HCT116 (cell line): Measurements from ENCODE around the gene ACMSD. TPM values are rescaled to one million over a fixed set of nuclear protein-coding genes. Genes with fewer than 3 reads are reported as not detected.

Experiments
- ATAC-seq: fragments of 200-7000 bp; cut with Tn5 transposase; 2 replicates; pipeline ENCODE4 v1.9.1; 2020; ENCODE audit warnings: mild to moderate bottlenecking, moderate library complexity
- BruUV-seq: library from RNA; stranded (reverse); fragments of 400-500 nt; replicated peaks from 2 replicates; lab custom pipeline; 2021; lab: Mats Ljungman, UMichigan
- CTCF ChIA-PET: fragments of 300-600 bp; sonication (Branson Sonifier 250); formaldehyde crosslinking; loops from one replicate; lab custom pipeline; 2021; ENCODE audit warnings: antibody characterized with exemption; lab: Charles Lee
- POLR2A ChIA-PET: fragments of 300-600, 350-600 bp; sonication (Branson Sonifier 250); formaldehyde crosslinking; loops from one replicate; lab custom pipeline; 2021; ENCODE audit warnings: antibody characterized with exemption; lab: Charles Lee
- RAD21 ChIA-PET, 2 experiments: fragments of 300-600 bp; sonication (Branson Sonifier 250); formaldehyde crosslinking; loops; one replicate each; lab custom pipeline; 2023; ENCODE audit warnings: low total read pairs in 2 of 2; ENCODE audit not compliant: uncharacterized antibody in 2 of 2, unreplicated experiment in 2 of 2, low non-redundant PET in 1 of 2; lab: Charles Lee
- DNase-seq: peaks from one replicate; pipeline ENCODE4 v3.0.0-alpha.2; 2010; ENCODE audit warnings: low read depth, low spot score
- H2AFZ ChIP-seq: fragments of 200-600 bp; shearing (Covaris generic), sonication (generic); 2 replicates; pipeline ENCODE4 v1.6.1; 2017; ENCODE audit warnings: low read depth, mixed run types, mixed read lengths, antibody characterized with exemption, low read length; ENCODE audit not compliant: poor library complexity, severe bottlenecking
- H3K27ac ChIP-seq: 2 replicates; pipeline ENCODE4 v1.5.1; 2012; ENCODE audit warnings: low read depth, low read length
- H3K27me3 ChIP-seq: fragments of 200-600 bp; sonication (generic); 2 replicates; pipeline ENCODE4 v1.6.1; 2016; ENCODE audit warnings: mixed run types, low read length, mixed read lengths; ENCODE audit not compliant: insufficient read depth
- H3K36me3 ChIP-seq, 2 experiments: fragments of 200-500 bp in 1 of 2; fragments of 200-600 bp in 1 of 2; sonication (Bioruptor generic) in 1 of 2; sonication (generic) in 1 of 2; 2 replicates each; pipeline versions ENCODE4 v1.5.1 to v1.6.1; 2014 to 2016; ENCODE audit warnings: low read length in 2 of 2, inconsistent platforms in 1 of 2, mixed read lengths in 1 of 2, mixed run types in 1 of 2; ENCODE audit not compliant: insufficient read depth in 2 of 2, control insufficient read depth in 1 of 2
- H3K4me1 ChIP-seq, 2 experiments: fragments of 200-600 bp in 1 of 2; sonication (generic) in 1 of 2; 2 replicates each; pipeline versions ENCODE4 v1.5.1 to v1.6.1; 2012 to 2017; ENCODE audit warnings: low read length in 2 of 2, inconsistent platforms in 1 of 2, mild to moderate bottlenecking in 1 of 2, mixed read lengths in 1 of 2, mixed run types in 1 of 2, moderate library complexity in 1 of 2; ENCODE audit not compliant: insufficient read depth in 2 of 2, control insufficient read depth in 1 of 2
- H3K4me2 ChIP-seq: fragments of 200-600 bp; sonication (generic); 2 replicates; pipeline ENCODE4 v1.6.1; 2017; ENCODE audit warnings: mixed run types, low read length, mixed read lengths
- H3K4me3 ChIP-seq, 2 experiments: fragments of 200-600 bp in 1 of 2; sonication (generic) in 1 of 2; replicated peaks in 1 of 2; 2 replicates each; pipeline ENCODE4 v1.5.1; 2011 to 2016; ENCODE audit warnings: low read length in 2 of 2, control low read depth in 1 of 2, low read depth in 1 of 2, mild to moderate bottlenecking in 1 of 2, mixed read lengths in 1 of 2, mixed run types in 1 of 2
- H3K79me2 ChIP-seq: fragments of 200-600 bp; sonication (generic); 2 replicates; pipeline ENCODE4 v1.6.1; 2017; ENCODE audit warnings: mild to moderate bottlenecking, mixed run types, low read length, moderate library complexity, mixed read lengths; ENCODE audit not compliant: insufficient read depth
- H3K9ac ChIP-seq: fragments of 200-600 bp; sonication (generic); 2 replicates; pipeline ENCODE4 v1.6.1; 2016; ENCODE audit warnings: low read length, mixed read lengths
- H3K9me2 ChIP-seq: fragments of 200-600 bp; sonication (generic), shearing (Covaris generic); 2 replicates; pipeline ENCODE4 v1.6.1; 2017; ENCODE audit warnings: mixed run types, mild to moderate bottlenecking, moderate library complexity; ENCODE audit not compliant: insufficient read depth
- H3K9me3 ChIP-seq, 2 experiments: fragments of 200-500 bp in 1 of 2; fragments of 200-600 bp in 1 of 2; sonication (Bioruptor generic) in 1 of 2; sonication (generic) in 1 of 2; 2 replicates each; pipeline ENCODE4 v1.6.1; 2014 to 2017; ENCODE audit warnings: low read length in 2 of 2, mixed read lengths in 2 of 2, inconsistent platforms in 1 of 2, low read depth in 1 of 2, mild to moderate bottlenecking in 1 of 2, mixed run types in 1 of 2, moderate library complexity in 1 of 2; ENCODE audit not compliant: control insufficient read depth in 1 of 2, insufficient read depth in 1 of 2
- H4K20me1 ChIP-seq: fragments of 200-600 bp; sonication (generic), shearing (Covaris generic); 2 replicates; pipeline ENCODE4 v1.6.1; 2017; ENCODE audit warnings: mixed run types, mild to moderate bottlenecking, moderate library complexity; ENCODE audit not compliant: insufficient read depth
- CBX3 ChIP-seq: IDR thresholded peaks from 2 replicates; pipeline ENCODE4 v1.6.1; 2012; ENCODE audit warnings: low read depth
- CEBPB ChIP-seq: IDR thresholded peaks from 2 replicates; pipeline ENCODE4 v1.6.1; 2012; ENCODE audit warnings: low read depth
- EGR1 ChIP-seq: IDR thresholded peaks from 2 replicates; pipeline ENCODE4 v1.6.1; 2012; ENCODE audit warnings: low read depth
- ELF1 ChIP-seq: IDR thresholded peaks from 2 replicates; pipeline ENCODE4 v1.6.1; 2012; ENCODE audit warnings: low read depth, borderline replicate concordance
- EZH2 ChIP-seq: fragments of 200-600 bp; sonication (generic); IDR thresholded peaks from 2 replicates; pipeline ENCODE4 v1.6.1; 2017; ENCODE audit warnings: antibody characterized with exemption, mixed run types
- EZH2phosphoT487 ChIP-seq: fragments of 200-600 bp; IDR thresholded peaks from 2 replicates; pipeline ENCODE4 v1.6.1; 2018; ENCODE audit warnings: antibody characterized with exemption, borderline replicate concordance
- FOSL1 ChIP-seq: IDR thresholded peaks from 2 replicates; pipeline ENCODE4 v1.6.1; 2012; ENCODE audit warnings: low read depth
- JUND ChIP-seq: IDR thresholded peaks from 2 replicates; pipeline ENCODE4 v1.6.1; 2012
- POLR2A ChIP-seq: IDR thresholded peaks from 2 replicates; pipeline ENCODE4 v1.7.0; 2011; ENCODE audit warnings: borderline replicate concordance; ENCODE audit not compliant: insufficient read depth, insufficient read length; ENCODE audit errors: extremely low read depth
- POLR2AphosphoS5 ChIP-seq: IDR thresholded peaks from 2 replicates; pipeline ENCODE4 v1.6.1; 2011; ENCODE audit warnings: mild to moderate bottlenecking, low read depth, low read length, moderate library complexity
- RAD21 ChIP-seq: IDR thresholded peaks from 2 replicates; pipeline ENCODE4 v1.6.1; 2012; ENCODE audit warnings: low read depth, mild to moderate bottlenecking
- REST ChIP-seq: IDR thresholded peaks from 2 replicates; pipeline ENCODE4 v1.6.1; 2012; ENCODE audit warnings: low read depth
- SIN3A ChIP-seq: IDR thresholded peaks from 2 replicates; pipeline ENCODE4 v1.6.1; 2012; ENCODE audit warnings: low read depth
- SP1 ChIP-seq: IDR thresholded peaks from 2 replicates; pipeline ENCODE4 v1.6.1; 2012; ENCODE audit warnings: low read depth
- SRF ChIP-seq: IDR thresholded peaks from 2 replicates; pipeline ENCODE4 v1.6.1; 2012; ENCODE audit warnings: low read depth
- TCF7L2 ChIP-seq: IDR thresholded peaks from 2 replicates; pipeline ENCODE4 v1.7.0; 2011; ENCODE audit warnings: borderline replicate concordance, inconsistent platforms; ENCODE audit not compliant: insufficient read depth, insufficient read length; ENCODE audit errors: extremely low read depth
- YY1 ChIP-seq: IDR thresholded peaks from 2 replicates; pipeline ENCODE4 v1.6.1; 2011; ENCODE audit warnings: low read length, low read depth, moderate library complexity, mild to moderate bottlenecking; ENCODE audit not compliant: insufficient replicate concordance; ENCODE audit errors: extremely low read depth
- intact Hi-C: fragments of 100-400 bp; cut with micrococcal nuclease; formaldehyde crosslinking; loops from 2 replicates; pipeline ENCODE4 v1.10.0; 2022
- total RNA-seq: library from RNA; stranded (reverse); gene quantifications from one replicate; pipeline ENCODE4 v1.2.1, GENCODE V29; 2021; ENCODE audit not compliant: unreplicated experiment
- TF ChIP-seq, protein P1 (sequence below): IDR thresholded peaks from 2 replicates; pipeline ENCODE4 v1.6.1; 2011; ENCODE audit warnings: mild to moderate bottlenecking, low read length, moderate library complexity; ENCODE audit not compliant: insufficient replicate concordance; ENCODE audit errors: extremely low read depth
- TF ChIP-seq, protein P2 (sequence below): IDR thresholded peaks from 2 replicates; pipeline ENCODE4 v1.6.1; 2012
- TF ChIP-seq, protein P3 (sequence below), 3 experiments: fragments of 200-600 bp in 1 of 3; sonication (generic) in 1 of 3; IDR thresholded peaks in 2 of 3; conservative IDR thresholded peaks in 1 of 3; 2 replicates each; pipeline ENCODE4 v1.5.1; 2012 to 2017; ENCODE audit warnings: low read depth in 2 of 3, low read length in 2 of 3, antibody characterized with exemption in 1 of 3, borderline replicate concordance in 1 of 3, control low read depth in 1 of 3, mild to moderate bottlenecking in 1 of 3, mixed read lengths in 1 of 3, mixed run types in 1 of 3, moderate library complexity in 1 of 3; ENCODE audit not compliant: insufficient read depth in 1 of 3

ACMSD gene
- total RNA-seq, 1 experiment from 2014 or later, result not detected

DNA sequence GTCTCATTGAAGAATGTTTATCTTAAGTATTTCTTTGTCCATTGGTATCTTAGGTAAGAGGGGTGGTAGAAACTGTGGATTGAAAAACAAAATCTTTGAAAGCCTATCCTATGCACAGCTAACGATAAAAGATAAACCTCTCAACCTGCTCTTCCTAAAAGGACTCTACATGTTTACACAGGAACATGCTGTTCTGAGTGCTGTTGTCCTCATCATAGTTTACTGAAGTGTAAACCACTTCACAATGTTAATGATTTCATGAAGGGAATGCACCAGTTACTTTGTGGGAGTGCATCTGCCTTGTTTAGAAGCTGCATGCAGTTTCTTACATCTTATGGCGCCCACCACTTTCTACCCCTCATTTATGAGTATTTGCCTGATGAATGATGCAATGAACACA, 1.2 kb downstream of the ACMSD start:
- ChIA-PET CTCF (no interaction called here), RAD21 (no interaction called here), POLR2A (no interaction called here)
- H3K27ac ChIP-seq, result no peak overlapping the region
- intact Hi-C loops, result no loop called here
- no peaks in the 10 kb centered on the region for H3K27me3 ChIP-seq
- TF ChIP-seq, protein P1, sequence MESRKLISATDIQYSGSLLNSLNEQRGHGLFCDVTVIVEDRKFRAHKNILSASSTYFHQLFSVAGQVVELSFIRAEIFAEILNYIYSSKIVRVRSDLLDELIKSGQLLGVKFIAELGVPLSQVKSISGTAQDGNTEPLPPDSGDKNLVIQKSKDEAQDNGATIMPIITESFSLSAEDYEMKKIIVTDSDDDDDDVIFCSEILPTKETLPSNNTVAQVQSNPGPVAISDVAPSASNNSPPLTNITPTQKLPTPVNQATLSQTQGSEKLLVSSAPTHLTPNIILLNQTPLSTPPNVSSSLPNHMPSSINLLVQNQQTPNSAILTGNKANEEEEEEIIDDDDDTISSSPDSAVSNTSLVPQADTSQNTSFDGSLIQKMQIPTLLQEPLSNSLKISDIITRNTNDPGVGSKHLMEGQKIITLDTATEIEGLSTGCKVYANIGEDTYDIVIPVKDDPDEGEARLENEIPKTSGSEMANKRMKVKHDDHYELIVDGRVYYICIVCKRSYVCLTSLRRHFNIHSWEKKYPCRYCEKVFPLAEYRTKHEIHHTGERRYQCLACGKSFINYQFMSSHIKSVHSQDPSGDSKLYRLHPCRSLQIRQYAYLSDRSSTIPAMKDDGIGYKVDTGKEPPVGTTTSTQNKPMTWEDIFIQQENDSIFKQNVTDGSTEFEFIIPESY, result no peak
- TF ChIP-seq EZH2 (no peak), POLR2A (no peak), JUND (no peak), SIN3A (no peak), SRF (no peak), ELF1 (no peak), RAD21 (no peak), EZH2phosphoT487 (no peak), CEBPB (no peak), SP1 (no peak), REST (no peak), TCF7L2 (no peak), FOSL1 (no peak), YY1 (no peak), CBX3 (no peak), EGR1 (no peak), POLR2AphosphoS5 (no peak)
- TF ChIP-seq, protein P2, sequence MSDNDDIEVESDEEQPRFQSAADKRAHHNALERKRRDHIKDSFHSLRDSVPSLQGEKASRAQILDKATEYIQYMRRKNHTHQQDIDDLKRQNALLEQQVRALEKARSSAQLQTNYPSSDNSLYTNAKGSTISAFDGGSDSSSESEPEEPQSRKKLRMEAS, result no peak
- TF ChIP-seq, protein P3, sequence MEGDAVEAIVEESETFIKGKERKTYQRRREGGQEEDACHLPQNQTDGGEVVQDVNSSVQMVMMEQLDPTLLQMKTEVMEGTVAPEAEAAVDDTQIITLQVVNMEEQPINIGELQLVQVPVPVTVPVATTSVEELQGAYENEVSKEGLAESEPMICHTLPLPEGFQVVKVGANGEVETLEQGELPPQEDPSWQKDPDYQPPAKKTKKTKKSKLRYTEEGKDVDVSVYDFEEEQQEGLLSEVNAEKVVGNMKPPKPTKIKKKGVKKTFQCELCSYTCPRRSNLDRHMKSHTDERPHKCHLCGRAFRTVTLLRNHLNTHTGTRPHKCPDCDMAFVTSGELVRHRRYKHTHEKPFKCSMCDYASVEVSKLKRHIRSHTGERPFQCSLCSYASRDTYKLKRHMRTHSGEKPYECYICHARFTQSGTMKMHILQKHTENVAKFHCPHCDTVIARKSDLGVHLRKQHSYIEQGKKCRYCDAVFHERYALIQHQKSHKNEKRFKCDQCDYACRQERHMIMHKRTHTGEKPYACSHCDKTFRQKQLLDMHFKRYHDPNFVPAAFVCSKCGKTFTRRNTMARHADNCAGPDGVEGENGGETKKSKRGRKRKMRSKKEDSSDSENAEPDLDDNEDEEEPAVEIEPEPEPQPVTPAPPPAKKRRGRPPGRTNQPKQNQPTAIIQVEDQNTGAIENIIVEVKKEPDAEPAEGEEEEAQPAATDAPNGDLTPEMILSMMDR (IDR thresholded peaks at IDR 0.05 in 2 of 3, conservative IDR thresholded peaks at IDR 0.05 in 1 of 3; ENCODE audit: borderline replicate concordance in 1 of 3, insufficient read depth in 1 of 3, low read depth in 2 of 3, low read length in 2 of 3), result no peak
- peaks cover 8% of the 10 kb centered on the region in 2 experiments; a peak in 2 of 4 replicates for H3K4me1 ChIP-seq
- no peaks in the 10 kb centered on the region for H3K9me2 ChIP-seq
- ATAC-seq (no peak), DNase-seq (no peak)
- H3K4me2 ChIP-seq, result no peak overlapping the region
- no peaks in the 10 kb centered on the region for H3K36me3 ChIP-seq
- no peak overlapping the region for H3K4me3 ChIP-seq
- H2AFZ ChIP-seq, result no peak overlapping the region
- H3K9me3 ChIP-seq, result no peaks in the 10 kb centered on the region
- BruUV-seq, result no TSS peak
- H3K9ac ChIP-seq, result no peak overlapping the region
- H3K79me2 ChIP-seq, result no peaks in the 10 kb centered on the region
- no peaks in the 10 kb centered on the region for H4K20me1 ChIP-seq
